HG02943 (cell line): ENCODE data around the gene PLXNA3.

Experiments used
- ATAC-seq: cut with Tn5 transposase; IDR thresholded peaks from one replicate; pipeline ENCODE4 v1.9.1; 2021; ENCODE audit warnings: mild to moderate bottlenecking, low read depth, moderate library complexity; ENCODE audit not compliant: unreplicated experiment

The PLXNA3 gene

DNA sequence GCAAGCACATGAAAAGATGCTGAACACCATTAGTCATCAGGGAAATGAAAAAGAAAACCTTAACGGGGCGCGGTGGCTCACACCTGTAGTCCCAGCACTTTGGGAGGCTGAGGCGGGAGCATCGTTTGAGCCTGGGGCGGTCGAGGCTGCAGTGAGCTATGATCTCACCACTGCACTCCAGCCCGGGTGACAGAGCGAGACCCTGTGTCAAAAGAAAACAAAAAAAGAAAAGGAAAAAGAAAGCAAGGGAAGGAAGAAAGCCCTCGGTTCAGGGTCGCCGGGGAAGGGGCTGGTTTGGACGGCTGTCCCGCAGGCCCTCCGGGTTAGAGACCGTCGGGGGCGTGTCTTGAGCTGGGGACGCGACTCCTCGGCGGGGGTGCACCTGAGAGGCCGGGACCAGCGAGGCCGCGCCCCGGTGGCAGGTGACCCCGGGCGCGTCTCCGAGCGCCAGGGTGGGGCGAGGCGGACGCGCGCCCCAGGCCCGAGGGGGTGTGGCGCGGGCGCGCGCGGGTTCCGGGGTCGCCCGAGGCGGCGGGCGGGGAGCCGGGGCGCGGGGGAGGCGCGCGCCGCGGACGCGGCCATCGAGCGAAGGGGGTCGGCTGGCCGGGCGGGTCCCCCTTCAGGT is 478 bp upstream of the PLXNA3 start:
- ATAC-seq = no peak

DNA sequence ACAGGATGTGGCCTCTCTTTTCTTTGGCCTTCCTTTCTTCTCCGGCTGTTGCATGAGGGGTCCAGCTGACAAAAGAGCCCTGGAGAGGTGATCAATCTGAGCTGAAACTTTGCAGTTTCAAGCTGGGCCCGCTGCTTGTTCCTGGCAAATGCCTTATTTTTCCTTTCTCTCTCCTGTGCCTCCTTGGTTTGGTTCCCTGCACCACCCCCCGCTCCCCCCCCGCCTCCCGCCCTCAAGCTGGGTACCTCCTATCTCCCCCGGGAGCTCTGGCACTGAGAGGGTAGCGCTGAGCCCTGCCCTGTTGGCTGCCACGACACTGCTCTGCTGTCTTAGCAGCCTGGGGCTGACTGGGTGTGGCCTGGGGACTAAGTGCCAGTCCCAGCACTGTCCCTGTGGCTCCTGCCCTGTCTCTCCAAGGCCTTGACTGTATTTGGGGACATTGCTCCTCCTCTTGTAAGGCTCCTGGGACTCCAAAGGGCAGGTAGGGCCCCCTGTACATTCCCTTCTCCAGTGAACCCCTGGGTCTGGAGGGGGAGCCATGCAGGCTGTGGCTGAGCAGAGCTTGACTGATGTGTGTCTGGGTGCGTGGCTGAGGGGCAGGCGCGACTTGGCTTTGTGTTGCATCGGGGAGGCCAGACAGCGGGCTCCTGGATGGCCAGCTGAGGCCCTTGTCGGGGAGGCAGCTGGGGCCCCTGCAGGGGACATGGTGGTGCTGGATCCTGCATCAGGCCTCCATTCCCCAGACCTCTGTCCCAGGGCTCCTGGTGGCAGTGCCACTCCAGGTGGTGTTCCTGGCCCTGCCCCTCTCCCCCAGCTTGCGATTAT is 1.1 kb downstream of the PLXNA3 start:
- ATAC-seq = no peak

GRCh38 chrX:154459832-154460231 is 1.8 kb downstream of the PLXNA3 start:
- ATAC-seq = no peak

- ATAC-seq = no peak
Measured at GRCh38 chrX:154460326-154460725, 2.2 kb downstream of the PLXNA3 start.

DNA sequence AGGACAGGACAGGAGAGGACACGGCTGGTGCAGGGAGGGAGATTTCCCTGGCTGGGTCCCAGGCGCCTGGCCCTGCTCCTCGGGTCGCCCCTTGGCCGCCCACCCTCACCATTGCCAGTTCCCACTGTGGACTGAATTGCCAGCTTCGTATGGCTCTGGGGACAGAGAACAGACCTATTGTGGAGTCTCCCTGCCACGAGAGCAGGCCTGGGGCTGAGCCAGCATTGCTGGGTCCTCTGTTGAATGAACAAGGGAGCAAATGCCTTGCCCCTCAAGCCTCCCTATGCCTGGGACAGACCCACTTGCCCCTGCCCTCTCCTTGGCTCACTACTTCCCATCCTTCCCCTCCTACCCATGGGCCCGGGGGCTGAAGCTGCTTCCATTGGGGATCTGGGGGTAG is 4.3 kb downstream of the PLXNA3 start:
- ATAC-seq = no peak

GRCh38 chrX:154463611-154464220 is 5.6 kb downstream of the PLXNA3 start:
- no peak for ATAC-seq

DNA sequence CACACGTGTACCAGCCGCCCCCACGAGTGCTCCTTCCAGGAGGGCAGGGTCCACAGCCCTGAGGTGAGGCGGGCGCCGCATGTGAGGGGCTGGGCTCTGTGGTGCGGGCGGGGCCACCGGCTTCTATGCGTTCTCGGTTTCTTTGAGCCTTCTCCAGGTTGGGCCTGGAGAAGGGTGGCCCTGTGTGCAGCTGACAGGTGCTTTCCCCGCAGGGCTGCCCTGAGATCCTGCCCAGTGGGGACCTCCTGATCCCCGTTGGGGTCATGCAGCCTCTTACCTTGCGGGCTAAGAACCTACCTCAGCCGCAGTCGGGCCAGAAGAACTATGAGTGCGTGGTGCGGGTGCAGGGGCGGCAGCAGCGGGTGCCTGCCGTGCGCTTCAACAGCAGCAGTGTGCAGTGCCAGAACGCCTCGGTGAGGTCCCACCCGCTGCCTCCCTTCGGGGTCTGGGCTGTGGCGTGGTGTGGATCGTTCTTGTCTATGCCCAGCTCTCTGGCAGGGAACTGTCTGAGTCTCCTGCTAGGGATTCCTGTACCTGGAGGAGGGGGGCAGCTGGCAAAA is 6.8 kb downstream of the PLXNA3 start:
- no peak for ATAC-seq

DNA sequence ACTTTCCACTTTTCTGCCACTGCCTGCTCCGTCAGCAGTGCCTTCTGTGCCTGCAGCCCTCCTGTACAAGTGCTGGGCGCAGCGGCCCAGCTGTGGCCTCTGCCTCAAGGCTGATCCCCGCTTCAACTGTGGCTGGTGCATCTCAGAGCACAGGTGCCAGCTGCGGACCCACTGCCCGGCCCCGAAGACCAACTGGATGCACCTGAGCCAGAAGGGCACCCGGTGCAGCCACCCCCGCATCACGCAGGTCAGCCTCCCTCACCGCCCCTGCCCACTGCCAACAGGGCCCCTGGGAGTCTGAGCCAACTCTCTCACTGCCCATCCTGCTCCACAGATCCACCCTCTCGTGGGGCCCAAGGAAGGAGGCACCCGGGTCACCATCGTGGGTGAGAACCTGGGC is 7.5 kb downstream of the PLXNA3 start:
- no peak for ATAC-seq

- ATAC-seq = no peak
Measured at GRCh38 chrX:154466036-154466435, 8.0 kb downstream of the PLXNA3 start.

- ATAC-seq = no peak
Measured at GRCh38 chrX:154466907-154467306, 8.8 kb downstream of the PLXNA3 start.

- ATAC-seq = no peak
Measured at GRCh38 chrX:154467556-154467955, 9.5 kb downstream of the PLXNA3 start.

DNA sequence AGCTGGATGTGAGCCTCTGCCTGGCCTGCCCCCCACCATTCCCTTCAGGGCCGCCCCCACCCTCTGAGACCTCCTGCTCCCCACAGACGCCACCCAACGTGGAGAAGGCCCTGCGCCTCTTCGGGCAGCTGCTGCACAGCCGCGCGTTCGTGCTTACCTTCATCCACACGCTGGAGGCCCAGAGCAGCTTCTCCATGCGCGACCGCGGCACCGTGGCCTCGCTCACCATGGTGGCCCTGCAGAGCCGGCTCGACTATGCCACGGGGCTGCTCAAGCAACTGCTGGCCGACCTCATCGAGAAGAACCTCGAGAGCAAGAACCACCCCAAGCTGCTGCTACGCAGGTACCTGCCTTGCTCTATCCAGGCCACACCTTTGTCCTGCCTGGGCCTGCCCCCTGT is 10.1 kb downstream of the PLXNA3 start:
- no peak for ATAC-seq

GRCh38 chrX:154469114-154469513 is 11.0 kb downstream of the PLXNA3 start:
- ATAC-seq = no peak

DNA sequence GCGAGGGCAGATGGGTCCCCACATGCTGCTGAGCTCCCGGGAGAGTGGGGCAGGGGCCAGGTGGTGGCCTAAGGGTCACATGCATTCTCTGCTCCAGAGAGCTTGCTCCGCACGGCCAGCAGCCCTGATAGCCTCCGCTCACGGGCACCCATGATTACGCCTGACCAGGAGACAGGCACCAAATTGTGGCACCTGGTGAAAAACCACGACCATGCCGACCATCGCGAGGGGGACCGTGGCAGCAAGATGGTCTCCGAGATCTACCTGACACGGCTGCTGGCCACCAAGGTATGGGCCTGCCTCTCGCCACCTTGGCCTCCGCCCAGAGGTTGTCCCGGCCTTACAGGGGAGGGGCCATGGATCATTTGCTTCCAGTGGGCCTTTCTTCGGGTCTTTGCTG is 11.8 kb downstream of the PLXNA3 start:
- ATAC-seq = no peak

GRCh38 chrX:154470434-154470833 is 12.4 kb downstream of the PLXNA3 start:
- no peak for ATAC-seq

- no peak for ATAC-seq
Measured at GRCh38 chrX:154470914-154471568, 13.0 kb downstream of the PLXNA3 start.

DNA sequence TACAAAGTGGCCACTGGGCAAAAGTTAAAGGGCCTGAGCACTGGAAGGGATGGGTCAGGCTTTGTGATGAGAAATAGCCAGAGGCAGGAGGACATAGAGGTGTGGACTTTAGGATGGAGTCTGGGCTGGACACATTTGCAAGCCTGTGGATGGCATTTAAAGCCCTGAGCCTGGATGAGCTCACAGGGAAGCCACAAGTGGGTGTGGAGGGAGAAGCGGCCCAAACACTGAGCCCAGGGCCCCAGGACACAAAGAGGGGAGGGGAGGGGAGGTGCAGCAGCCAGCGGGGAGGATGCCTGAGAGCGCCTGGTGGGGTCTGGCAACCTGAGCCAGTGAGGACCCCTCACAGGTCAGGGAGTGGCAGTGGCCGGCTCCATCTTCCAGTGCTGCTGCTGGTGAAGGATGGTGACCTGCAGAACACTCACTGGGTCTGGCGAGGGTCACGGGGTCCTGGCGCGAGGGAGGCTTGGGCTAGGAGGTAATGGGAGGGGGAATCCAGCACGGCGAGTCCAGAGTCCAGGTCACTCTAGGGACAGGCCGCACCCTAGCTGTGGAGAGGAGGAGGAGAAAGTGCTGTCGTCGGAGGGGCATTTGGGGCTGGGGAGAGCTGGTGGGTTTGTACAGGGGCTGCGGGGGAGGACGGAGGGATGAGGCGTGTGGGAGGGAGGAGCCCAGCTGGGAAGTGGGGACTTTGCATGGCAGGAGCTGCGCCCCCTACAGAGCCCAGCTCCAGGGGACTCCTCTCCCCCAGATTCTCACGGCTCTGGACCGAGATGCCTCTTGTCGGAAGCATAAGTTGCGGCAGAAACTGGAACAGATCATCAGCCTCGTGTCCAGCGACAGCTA is 14.0 kb downstream of the PLXNA3 start:
- ATAC-seq = no peak

DNA sequence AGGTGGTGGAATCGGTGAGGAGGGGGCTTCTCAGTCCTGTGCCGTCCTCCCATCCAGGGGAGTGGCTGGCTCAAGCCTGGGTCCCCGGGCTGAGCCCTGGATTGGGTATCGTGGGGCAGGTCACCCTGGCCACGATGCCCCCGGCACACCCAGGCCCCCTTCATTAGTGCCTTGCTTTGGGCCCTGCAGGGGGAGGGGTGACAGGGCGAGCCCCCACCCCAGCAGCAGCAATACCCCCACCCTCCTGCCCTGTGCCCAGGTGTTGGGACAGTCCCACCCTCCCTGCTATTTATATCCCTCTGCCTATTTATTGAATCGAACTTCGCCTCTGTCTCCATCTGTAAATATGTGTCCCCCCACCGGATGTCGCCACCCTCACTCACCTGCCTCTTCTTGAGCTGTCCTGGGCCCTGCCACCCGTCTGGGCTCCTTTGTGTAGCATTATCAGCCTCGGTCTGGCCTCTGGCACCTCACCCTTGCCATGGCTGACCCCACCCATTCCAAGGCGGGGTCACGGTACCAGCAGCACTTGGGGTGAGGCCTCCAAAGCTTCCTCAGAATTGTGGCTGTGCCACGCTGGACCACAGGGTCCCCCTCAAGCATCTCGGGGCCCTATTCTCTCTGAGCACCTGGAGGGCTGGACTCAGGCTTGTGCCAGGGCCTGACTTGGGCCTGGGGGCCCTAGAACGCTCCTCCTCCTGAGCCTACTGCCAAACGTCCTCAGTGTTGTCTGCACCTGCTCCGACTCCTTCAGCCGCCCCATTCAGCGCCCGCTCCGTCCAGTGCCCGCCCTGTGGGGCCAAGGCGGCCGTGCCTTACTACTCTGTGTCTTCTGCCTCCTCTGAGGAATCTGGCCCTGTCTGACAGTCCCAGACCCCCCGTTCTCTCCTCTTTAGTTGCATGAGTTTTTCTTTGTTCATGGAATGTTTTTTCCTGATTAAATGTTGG is 14.9 kb downstream of the PLXNA3 start:
- no peak for ATAC-seq

GRCh38 chrX:154473683-154474082 is 15.6 kb downstream of the PLXNA3 start:
- ATAC-seq = no peak
